NCI-H2107 treated with DMSO at 0.1 percent for 48 hours (cell line): ENCODE measurements around the gene FAM83D.
A peak's percentile ranks its signal among the peaks of the same experiment; 100 is the strongest.

ENCODE experiments used
- DNase-seq: peaks from one replicate; lab custom pipeline; 2025; ENCODE audit not compliant: unreplicated experiment; lab: John Stamatoyannopoulos, UW

Gene FAM83D, protein sequence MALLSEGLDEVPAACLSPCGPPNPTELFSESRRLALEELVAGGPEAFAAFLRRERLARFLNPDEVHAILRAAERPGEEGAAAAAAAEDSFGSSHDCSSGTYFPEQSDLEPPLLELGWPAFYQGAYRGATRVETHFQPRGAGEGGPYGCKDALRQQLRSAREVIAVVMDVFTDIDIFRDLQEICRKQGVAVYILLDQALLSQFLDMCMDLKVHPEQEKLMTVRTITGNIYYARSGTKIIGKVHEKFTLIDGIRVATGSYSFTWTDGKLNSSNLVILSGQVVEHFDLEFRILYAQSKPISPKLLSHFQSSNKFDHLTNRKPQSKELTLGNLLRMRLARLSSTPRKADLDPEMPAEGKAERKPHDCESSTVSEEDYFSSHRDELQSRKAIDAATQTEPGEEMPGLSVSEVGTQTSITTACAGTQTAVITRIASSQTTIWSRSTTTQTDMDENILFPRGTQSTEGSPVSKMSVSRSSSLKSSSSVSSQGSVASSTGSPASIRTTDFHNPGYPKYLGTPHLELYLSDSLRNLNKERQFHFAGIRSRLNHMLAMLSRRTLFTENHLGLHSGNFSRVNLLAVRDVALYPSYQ

DNA sequence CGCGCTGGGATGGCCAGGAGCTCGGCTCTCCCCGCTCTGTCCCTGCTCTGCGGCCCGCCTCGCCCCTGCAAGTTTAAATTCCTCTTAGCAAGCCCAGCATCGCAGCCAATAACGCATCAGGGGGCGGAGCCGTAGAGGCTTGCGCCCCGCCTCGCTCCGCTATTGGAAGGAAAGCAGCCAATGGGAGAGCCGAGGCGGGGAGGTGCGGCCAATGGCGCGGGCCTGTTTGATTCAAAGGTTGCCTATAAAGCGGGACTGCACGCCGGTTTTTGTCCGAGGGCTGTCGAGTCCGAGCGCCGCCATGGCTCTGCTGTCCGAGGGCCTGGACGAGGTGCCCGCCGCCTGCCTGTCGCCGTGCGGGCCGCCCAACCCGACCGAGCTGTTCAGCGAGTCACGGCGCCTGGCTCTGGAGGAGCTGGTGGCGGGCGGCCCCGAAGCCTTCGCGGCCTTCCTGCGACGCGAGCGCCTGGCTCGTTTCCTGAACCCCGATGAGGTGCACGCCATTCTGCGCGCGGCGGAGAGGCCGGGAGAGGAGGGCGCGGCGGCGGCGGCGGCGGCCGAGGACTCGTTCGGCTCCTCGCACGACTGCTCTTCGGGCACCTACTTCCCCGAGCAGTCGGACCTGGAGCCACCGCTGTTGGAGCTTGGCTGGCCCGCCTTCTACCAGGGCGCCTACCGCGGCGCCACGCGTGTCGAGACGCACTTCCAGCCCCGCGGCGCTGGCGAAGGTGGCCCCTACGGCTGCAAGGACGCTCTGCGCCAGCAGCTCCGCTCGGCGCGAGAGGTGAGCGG is at the start of gene FAM83D:
Gene FAM83D, plus strand, starts transcription at position 276 of the 792 bp plus-strand sequence. Its CDS starts 26 bp downstream, at position 302.
- DNase-seq, result peak; percentile 89

DNA sequence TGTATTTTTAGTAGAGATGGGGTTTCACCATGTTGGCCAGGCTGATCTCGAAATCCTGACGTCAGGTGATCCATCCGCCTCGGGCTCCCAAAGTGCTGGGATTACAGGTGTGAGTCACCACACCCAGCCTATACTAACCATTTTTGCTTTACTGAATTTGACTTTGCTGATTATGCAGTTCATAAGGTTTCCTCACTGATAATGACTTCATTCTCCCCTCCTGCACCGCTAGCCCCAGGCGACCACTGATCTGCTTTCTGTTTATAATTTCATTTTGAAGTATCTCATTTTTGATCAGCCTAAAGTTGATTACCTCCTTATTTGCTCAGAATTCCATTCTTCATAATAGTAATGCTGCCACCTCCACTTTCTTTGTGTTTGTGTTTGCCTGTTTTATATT is 48.7 kb upstream of the FAM83D start:
- DNase-seq, result no peak

DNA sequence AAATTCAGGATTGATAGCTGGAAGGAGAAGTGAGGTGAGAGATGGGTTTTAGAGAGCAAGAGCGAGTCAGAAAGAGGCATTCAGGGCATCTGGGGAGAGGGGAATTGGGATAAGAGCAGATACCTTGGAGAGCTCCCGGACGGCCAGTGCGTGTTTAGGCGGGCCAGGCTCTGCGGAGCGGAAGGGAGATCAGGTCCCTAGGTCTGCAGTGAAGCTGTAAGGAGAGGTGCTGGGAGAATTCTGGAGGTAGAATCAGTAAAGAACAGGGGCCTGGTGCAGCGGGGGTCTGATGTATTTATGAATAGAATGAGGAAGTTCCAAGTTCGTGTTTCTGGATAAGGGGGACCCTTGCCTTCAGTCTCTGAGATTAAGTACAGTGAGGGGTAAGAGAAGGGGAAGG is 47.4 kb upstream of the FAM83D start:
- no peak for DNase-seq

DNA sequence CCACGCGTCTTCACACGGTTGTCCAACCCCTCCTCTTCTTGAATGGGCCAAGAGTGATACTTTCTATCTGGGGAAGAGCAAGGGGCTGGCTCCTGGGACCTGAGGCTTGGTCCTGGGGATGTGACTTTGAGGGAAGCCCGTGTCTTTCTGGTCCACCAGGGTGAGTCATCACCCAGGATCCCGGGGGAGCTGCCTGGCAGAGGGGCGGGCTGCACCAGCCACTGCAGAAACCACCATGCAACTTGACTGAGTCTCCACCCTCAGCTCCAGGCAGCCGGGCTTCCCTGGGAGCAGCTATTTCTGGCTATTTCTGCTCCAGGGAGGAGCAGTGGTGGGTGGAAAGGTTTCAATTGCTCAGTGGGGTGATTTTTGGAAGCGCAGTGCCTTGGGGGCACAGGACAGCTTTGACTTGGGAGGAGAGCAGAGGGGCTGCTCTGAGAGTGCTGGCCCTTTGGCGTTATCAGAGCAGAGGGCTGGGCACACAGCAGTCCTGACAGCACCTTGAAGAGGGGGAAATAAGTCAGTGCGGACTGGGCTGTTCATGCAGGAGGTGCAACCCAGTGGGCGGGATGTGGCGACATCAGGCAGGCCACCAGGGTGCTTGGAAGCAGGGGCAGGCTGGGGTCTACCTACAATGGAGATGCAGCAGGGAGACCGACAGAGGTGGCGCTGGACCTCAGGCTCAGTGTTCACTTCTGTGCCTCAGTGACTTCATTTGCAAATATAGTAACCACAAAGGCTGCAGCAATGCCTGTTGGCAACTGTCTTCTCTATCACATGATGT is 45.1 kb upstream of the FAM83D start:
- DNase-seq, result no peak

DNA sequence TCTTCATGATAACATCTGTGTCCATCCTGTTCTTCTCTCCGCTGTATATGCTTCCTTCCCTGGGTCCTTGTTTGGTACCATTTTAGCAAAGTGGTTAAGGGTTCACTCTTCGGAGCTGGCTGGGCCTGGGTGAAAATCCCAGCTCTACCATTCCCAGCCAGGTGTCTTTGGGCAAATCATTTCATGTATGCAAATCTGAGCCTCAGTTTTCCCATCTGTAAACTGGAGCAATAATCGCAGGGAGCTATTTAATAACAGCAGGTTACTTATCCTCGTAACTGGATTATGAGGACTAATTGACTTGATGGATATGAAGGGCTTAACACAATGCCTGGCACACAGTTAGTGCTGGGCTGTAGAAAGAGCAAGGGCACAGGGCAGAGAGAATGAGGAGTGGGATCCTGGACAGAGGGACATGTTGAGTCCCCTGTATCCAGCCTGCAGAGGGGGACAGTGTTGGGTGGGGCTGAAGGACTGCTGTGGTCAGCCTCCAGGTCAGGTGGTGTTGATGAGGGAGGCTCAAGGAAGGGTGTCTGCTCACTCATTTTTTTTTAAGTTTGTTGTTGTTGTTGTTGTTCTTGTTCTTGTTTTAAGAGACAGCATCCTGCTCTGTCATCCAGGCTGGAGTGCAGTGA is 44.3 kb upstream of the FAM83D start:
- no peak for DNase-seq

DNA sequence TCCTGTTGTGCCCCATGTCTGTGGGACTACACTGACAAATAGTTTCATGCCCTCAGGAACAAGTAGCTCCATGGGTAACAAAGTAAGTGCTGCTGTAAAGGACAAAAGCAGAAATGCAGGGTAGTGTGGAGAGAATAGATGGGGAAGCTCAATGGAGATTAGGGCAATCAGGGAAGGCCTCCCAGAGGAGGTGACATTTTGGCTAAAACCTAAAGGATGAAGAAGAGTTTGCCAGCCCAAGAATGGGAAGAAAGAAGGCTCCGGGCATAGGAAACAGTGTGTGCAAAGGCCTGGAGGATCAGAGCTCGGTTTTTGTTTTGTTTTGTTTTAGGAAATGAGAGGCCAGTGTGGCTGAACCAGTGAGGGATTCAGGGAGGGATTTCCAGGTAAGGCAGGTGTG is 43.6 kb upstream of the FAM83D start:
- no peak for DNase-seq

DNA sequence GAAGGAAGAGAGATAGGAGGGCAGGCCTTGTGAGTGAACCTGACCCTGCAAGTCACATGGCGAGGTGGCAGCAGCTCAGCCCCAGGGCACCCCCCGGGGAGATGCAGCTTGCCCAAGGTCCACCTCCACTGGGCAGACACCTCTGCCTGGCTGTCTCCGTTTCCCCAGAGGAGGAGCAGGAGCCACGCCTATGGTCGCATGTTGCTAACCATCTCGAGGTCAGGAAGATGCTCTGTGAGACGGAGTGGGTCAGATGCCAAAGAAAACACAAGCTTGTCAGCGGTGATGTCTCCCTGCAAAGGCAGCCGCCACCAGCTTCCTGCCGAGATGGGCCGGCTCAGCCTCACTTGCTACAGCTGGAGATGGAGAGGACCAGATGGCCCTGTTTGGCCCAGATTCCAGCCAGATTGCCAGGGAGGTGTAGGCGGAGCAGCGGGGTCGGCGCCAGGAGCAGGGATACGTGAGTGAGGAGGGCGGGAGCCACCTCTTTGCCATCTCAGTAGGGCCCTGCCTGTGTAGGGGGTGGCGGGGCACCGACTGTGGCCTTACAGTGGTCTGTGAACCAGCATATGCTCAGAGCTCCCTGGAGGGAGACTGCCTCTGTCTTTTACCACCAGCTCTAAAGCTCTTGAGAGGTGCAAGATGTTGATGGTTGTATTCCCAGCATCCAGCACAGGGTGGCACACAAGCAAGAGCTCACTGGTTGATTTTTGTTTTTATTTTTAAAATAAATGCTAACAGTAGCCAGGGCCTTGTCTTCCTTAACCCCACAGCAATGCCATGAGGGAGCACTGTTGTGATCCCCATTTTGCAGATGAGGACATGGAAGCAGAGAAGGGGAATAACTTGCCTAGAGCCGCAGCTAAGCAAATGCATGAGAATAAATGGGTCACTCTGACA is 42.9 kb upstream of the FAM83D start:
- DNase-seq, result no peak

DNA sequence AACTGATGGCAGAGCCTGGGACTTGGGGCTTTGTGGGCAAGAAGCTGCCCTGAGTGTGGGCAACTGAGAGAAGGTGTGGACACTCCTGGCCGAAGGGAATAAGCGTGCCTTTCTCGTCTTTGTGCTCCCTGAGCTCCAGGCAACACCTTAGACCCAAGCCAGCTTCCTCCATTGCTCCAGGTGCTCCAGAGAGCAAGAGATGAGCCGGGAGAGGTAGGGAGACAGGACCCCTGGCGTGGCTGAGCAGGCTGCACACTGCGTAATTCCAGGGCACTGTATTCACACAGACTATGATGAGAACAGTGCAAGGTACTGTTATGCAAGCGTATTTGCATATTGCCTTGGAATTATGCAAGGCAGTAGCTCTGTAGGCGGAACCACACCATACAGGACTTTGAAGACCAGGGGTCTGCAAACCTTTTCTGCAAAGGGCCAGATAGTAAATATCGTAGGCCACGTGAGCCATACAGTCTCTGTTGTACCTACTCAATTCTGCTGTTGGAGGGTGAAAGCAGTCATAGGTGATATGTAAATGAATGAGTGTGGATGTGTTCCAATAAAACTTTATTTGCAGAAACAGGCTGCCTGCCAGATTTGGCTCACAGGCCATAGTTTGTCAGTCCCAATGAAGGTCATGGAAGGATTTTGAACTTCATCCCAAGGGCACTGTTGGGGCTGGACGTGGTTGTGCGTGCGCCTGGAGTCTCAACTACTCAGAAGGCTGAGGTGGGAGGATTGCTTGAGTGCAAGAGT is 42.1 kb upstream of the FAM83D start:
- DNase-seq, result no peak

DNA sequence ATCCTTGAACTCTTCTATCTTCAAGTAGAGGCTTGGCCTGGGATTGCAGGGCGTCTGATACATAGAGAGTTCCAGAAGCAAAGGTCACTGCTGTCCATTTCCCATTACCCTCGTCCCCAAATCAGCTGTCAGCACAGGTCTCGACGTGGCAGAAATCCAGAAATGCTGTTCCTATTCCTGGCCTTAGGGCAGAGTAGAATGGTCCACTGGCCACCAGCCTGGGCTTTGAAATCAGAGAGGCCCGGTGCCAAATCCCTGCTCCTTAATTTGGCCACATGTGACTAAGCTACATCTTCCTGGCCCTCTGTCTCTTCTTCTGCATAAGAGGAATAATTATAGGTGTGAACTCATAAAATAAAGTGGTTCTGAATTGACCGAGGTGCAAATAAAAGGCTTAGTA is 40.9 kb upstream of the FAM83D start:
- DNase-seq, result no peak

DNA sequence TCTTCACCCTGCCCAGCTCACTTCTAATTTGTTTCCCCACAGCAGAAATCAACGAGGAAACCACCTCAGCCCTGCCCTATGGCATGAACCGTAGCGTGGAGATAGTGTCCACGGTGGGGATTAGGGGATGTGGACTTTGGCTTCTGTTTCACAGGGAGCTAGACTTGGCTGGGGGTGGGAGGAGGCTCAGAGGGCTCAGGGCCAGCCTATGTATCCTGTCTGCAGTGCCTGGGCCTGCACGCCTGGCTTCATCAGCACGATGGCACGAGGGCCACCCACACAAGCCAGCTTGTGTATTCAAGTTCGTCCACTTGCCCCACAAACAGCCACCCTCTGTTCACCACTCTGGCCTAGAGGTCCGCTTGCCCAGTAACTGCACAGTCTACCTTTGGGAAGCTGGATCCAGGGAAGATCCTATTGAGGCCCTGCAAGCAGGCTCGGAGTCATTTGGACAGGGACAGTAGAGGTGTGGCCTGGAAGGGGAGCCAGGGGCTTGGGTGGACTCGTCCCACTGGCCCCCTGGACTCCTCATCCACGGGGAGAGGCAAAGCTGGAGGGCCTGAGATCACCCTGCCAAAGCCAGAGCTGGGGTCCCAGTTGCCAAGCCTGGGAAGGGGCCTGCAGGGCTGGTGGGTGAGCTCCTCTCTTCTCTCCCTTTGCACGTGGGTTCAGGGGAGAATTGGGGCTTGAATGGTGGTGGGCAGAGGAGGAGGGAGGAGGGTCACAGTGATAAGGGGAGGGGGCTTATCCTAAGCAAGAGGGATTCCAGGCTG is 38.0 kb upstream of the FAM83D start:
- no peak for DNase-seq

DNA sequence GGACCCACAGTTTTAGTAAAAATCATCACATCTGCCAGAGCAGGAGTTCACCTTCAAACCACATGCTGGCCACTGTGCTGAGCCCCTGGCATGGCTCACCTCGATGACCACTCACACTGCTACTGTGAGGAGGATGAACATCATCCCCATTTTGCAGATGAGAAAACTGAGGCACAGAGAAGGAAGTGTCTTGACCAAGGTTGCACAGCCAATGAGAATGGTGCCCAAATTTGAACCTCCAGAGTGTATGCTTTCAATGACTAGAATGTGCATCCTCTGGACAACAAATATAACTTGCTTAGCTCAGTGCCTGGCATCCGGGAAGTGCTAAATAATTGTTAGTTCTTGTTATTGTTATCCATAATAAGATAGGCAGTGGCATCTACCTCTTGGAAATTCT is 37.2 kb upstream of the FAM83D start:
- DNase-seq, result no peak

DNA sequence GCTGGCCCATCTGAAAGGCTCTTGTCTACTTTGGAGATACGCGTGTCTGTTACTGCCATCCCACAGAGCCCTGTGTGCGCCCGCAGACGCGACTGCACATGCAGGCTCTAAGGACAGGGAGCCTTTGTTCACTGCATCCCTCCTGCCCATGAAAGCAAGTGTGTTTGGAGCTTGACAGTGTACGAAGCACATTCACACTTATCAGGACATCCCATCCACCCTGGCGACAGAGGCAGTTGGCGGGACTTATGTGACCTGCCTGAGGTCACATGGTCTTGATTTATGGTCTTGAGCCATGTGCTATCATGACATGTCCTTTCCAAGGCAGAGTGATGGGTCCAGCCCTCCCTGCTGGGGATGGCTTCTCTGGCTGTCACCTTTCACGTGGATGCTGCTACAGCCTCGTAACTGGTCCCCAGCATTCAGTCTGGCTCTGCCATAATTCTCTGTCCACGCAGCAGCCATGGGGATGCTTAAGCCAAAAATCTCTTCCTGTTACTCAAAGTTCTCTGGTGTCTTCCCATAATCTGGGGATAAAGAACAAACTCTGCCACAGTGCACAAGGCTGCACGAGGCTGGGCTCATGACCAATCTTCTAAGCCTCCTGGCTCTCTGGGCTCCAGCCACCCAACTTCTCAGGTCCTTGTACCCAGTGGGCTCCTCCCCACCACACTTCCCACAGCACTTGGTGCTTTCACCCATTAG is 36.3 kb upstream of the FAM83D start:
- DNase-seq, result no peak

DNA sequence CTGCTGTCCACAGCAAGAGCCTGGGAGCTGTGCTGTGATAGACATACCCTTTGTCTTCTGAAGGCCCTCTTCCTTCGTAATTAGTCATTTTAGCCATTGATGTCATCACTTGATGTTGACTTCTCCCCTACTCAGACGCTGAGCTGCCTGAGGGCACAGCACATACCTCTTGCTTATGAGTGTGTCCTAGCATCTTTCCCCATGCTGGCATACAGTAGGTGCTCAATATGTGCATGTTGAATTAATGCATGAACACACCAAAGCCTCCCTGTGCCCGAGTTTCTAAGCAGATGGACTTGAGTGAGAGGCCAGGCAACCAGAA is 35.8 kb upstream of the FAM83D start:
- no peak for DNase-seq

DNA sequence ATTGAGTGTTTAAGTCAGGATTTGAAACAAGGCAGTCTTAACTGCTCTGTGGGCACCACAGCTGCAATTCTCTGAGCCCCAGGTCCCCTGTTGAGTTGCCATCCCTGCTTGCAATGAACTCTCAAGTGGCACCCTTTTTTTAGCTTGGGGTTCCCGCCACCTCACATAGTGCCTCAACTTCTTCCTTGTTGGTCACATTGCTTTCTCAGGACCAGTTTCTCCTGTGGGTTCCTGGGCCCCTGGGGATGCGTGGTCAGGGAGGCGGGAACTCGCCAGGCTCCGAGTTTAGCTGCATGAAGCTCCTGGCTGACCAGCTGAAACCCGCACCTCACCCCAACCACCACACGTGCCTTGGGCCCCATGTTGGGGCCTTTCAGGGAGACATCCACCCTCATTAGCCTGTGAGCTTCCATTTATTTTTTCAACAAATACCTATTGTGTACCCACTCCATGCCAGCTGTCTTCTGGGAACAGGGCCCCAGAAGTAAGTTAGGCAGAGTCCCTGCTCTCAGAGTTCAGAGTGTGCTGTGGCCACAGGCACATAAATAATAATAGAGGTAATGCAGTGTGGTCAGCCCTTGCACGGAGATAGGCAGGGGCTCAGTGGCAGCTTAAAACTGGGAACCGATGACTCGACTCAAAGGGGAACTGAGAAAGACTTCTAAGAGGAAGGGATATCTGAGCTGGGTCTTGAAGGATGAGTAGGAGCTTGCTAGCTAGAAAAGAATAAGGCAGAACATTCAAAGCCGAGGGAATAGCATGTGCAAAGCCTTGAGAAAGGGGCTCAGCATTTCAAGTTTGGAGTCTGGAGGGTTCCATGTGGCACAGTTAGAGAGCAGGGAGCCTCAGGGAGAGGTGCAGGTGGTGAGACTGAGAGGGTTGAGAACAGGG is 33.9 kb upstream of the FAM83D start:
- DNase-seq, result no peak

DNA sequence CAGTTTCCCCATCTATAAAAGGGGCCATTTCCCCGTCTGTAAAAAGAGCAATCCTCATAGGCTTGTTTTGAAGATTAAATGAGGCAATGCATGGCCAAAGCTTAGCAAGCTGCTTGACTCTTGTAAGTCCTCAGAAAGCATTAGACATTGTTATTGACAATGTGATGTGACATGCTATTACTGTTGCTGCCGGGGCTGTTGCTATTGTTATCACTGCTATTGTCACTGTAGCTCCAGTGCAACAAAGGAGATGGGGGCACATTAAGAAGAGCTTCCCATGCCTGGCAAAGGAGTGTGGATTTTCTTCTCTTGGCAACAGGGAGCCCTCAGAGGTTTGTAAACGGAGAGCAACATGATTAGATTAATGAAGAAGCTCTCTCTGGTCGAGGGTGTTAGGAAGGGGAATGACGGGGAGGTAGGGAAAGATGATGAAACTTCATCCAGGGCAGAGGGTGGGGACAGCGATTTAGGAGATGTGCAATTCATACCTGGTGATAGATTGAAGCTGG is 33.1 kb upstream of the FAM83D start:
- no peak for DNase-seq

DNA sequence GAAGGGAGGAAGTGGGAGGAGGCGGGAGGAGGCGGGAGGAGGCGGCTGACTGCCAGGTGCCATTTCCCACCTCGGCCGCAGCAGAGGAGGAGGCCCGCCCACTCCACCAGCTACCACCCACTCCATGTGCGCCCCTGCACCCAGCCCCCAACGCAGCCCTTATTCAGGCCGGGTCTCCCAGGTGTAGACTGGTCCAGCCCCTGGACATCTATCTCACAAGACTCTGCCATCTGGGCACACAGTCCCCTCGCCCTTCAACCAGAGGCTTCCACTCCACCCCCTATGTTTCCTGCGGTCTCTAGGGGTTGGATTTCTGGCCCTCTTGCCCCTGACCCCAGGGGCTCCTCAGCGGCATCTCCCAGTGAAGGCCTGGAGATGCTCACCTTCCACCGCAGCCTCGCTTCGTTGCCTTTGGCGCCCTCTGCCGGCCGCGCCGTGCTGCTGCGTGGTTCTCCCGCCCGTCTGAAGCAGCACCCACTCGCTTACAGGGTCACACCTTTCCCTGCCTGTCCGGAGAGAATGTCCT is 32.6 kb upstream of the FAM83D start:
- DNase-seq, result no peak
